Adrenal gland (tissue), 12 donors: Measurements from ENCODE around the gene LRRC36. TPM values are rescaled to one million over a fixed set of nuclear protein-coding genes. Genes with fewer than 3 reads are reported as not detected.
"Not testable (repeated sequence)": the region's sequence is repeated elsewhere in the genome, so short reads cannot be mapped to it uniquely, and the experiment has no call there.

Experiments
- DNase-seq, 7 donors: peaks; one replicate each; pipeline ENCODE4 v3.0.0-alpha.2; 2019 to 2020
- H3K27ac ChIP-seq, 5 donors: fragments of 200-600 bp; sonication (generic) in 4 of 5; 1 replicate in 3 of 5; 2 replicates in 2 of 5; pipeline versions ENCODE4 v1.5.1 to v1.8.0; 2016 to 2020; ENCODE audit warnings: mild to moderate bottlenecking in 1 of 5
- H3K27me3 ChIP-seq: fragments of 200-600 bp; 2 replicates; pipeline ENCODE4 v1.8.0; 2021
- H3K36me3 ChIP-seq, 2 donors: fragments of 200-600 bp; replicated peaks in 1 of 2; 1 replicate in 1 of 2; 2 replicates in 1 of 2; pipeline versions ENCODE4 v1.5.1 to v1.8.0; 2018 to 2022
- H3K4me1 ChIP-seq, 2 donors: fragments of 200-600 bp; replicated peaks in 1 of 2; 1 replicate in 1 of 2; 2 replicates in 1 of 2; pipeline versions ENCODE4 v1.5.1 to v1.8.0; 2018 to 2021
- H3K4me3 ChIP-seq, 4 donors: fragments of 200-600 bp; sonication (generic) in 3 of 4; one replicate each; pipeline ENCODE4 v1.5.1; 2016 to 2018
- H3K9me3 ChIP-seq, 3 donors: fragments of 200-600 bp; sonication (generic) in 1 of 3; replicated peaks in 1 of 3; 1 replicate in 2 of 3; 2 replicates in 1 of 3; pipeline versions ENCODE4 v1.5.1 to v1.8.0; 2016 to 2021
- CTCF ChIP-seq, 6 experiments: fragments of 450-650 bp in 4 of 6; fragments of 200-600 bp in 2 of 6; sonication (generic) in 1 of 6; IDR thresholded peaks; 1 replicate in 5 of 6; 2 replicates in 1 of 6; pipeline versions ENCODE4 v1.5.1 to v1.8.0; 2016 to 2021; ENCODE audit warnings: antibody characterized with exemption in 6 of 6, mild to moderate bottlenecking in 2 of 6, moderate library complexity in 1 of 6
- POLR2A ChIP-seq, 2 donors: fragments of 450-650 bp; IDR thresholded peaks; one replicate each; pipeline ENCODE4 v1.6.1; 2017; ENCODE audit warnings: antibody characterized with exemption in 2 of 2, mild to moderate bottlenecking in 2 of 2, moderate library complexity in 1 of 2
- WGBS, 4 donors: extraction: QIAGEN DNeasy Blood & Tissue Kit in 2 of 4; methylation state at CpG; one replicate each; pipeline versions ENCODE4 v1.1.5 to v1.1.7; 2013 to 2017; 5-methylcytosine and 5-hydroxymethylcytosine counted together
- intact Hi-C, 2 donors: fragments of 100-400 bp; cut with DNase I; formaldehyde crosslinking; loops; one replicate each; pipeline versions ENCODE4 v1.14.1 to v1.15.0; 2022 to 2023
- polyA plus RNA-seq, 3 donors: library from polyadenylated mRNA; stranded (reverse); fragments of 200-250 nt in 2 of 3; fragments of 350-450 nt in 1 of 3; fragmentation: Illumina TruSeq in 1 of 3; extraction: RNeasy Lipid Tissue Mini Kit (QIAGEN cat#74804) in 1 of 3; gene quantifications; one replicate each; pipeline ENCODE4 v1.2.3, GENCODE V29; 2013 to 2014
- total RNA-seq, 9 donors: library from RNA; depleted of rRNA in 4 of 9; stranded (reverse); fragments of >200 nt in 4 of 9; fragments of 120-200 nt in 1 of 9; fragmentation: NEBNext Ultra II Directional in 1 of 9; extraction: Animal tissue kit (Norgen Biotek cat#: 25700) in 1 of 9; gene quantifications; one replicate each; pipeline versions ENCODE4 v1.1.0 to v1.2.4, GENCODE V29; 2013 to 2023
- donor health status: healthy with polysubstance abuse.
- donor health status: Bipolar disorder and iron deficiency.
- donor health status: DM: yes; HTN: yes; CAD: no.
- donor health status: DM: no; HTN: no; CAD: no.
- donor health status: DM: no; HTN: no; CAD: no.
- donor health status: DM: yes; HTN: yes; CAD: no.

The LRRC36 gene
- total and polyA plus RNA-seq, 12 donors, result 0.15 to 4.7 (median 0.61) TPM; not detected in 5

GRCh38 chr16:67349172-67349571 lies 22.6 kb downstream of the LRRC36 start:
- no peak overlapping the region for H3K4me3 ChIP-seq
- H3K9me3 ChIP-seq, result no peaks in the 10 kb centered on the region
- intact Hi-C loops, result no loop called here
- H3K36me3 ChIP-seq, result no peaks in the 10 kb centered on the region
- H3K27me3 ChIP-seq, result no peaks in the 10 kb centered on the region
- no peak for DNase-seq
- no peak overlapping the region for H3K27ac ChIP-seq
- TF ChIP-seq POLR2A (IDR thresholded peaks at IDR 0.05), result no peak
- peak in 4 of 6 experiments; percentile 19 to 49 (median 30) for TF ChIP-seq CTCF (IDR thresholded peaks at IDR 0.05)
- no peaks in the 10 kb centered on the region for H3K4me1 ChIP-seq

- no peak overlapping the region for H3K27ac ChIP-seq
- DNase-seq, result no peak
- H3K4me1 ChIP-seq, result no peaks in the 10 kb centered on the region
- intact Hi-C loops, result no loop called here
- no peaks in the 10 kb centered on the region for H3K27me3 ChIP-seq
- WGBS, 4 donors, result 71 to 91% (median 86%) methylated on average over 1 of the region's 1 CpG
- no peaks in the 10 kb centered on the region for H3K36me3 ChIP-seq
- no peak overlapping the region for H3K4me3 ChIP-seq
- H3K9me3 ChIP-seq, result no peaks in the 10 kb centered on the region
- no peak for TF ChIP-seq CTCF (IDR thresholded peaks at IDR 0.05)
Observed at GRCh38 chr16:67350324-67350723, 23.7 kb downstream of the LRRC36 start.

GRCh38 chr16:67352463-67352862 lies 25.8 kb downstream of the LRRC36 start:
- H3K9me3 ChIP-seq, H3K4me3 ChIP-seq, H3K27ac ChIP-seq, intact Hi-C loops, H3K4me1 ChIP-seq, H3K27me3 ChIP-seq, H3K36me3 ChIP-seq, DNase-seq: not testable (repeated sequence)
- 91 to 98% (median 95%) methylated on average over 3 of the region's 3 CpGs for WGBS, 4 donors

- H3K36me3 ChIP-seq, result no peaks in the 10 kb centered on the region
- H3K4me1 ChIP-seq, result no peaks in the 10 kb centered on the region
- H3K27me3 ChIP-seq, result no peaks in the 10 kb centered on the region
- TF ChIP-seq CTCF (IDR thresholded peaks at IDR 0.05) (no peak), POLR2A (IDR thresholded peaks at IDR 0.05) (no peak)
- no peaks in the 10 kb centered on the region for H3K9me3 ChIP-seq
- DNase-seq, result no peak
- intact Hi-C loops, result no loop called here
- H3K27ac ChIP-seq, result no peak overlapping the region
- H3K4me3 ChIP-seq, result no peak overlapping the region
- WGBS, 4 donors, result 64 to 84% (median 74%) methylated on average over 3 of the region's 3 CpGs
Observed at GRCh38 chr16:67356396-67356795, 29.8 kb downstream of the LRRC36 start.

GRCh38 chr16:67357561-67357960 lies 30.9 kb downstream of the LRRC36 start:
- no peak for TF ChIP-seq CTCF (IDR thresholded peaks at IDR 0.05)
- no peak for TF ChIP-seq POLR2A (IDR thresholded peaks at IDR 0.05)
- no peaks in the 10 kb centered on the region for H3K9me3 ChIP-seq
- H3K27ac ChIP-seq, result no peak overlapping the region
- 59 to 82% (median 72%) methylated on average over 4 of the region's 4 CpGs for WGBS, 4 donors
- intact Hi-C loops, result no loop called here
- no peaks in the 10 kb centered on the region for H3K4me1 ChIP-seq
- H3K27me3 ChIP-seq, result no peaks in the 10 kb centered on the region
- no peak overlapping the region for H3K4me3 ChIP-seq
- H3K36me3 ChIP-seq, result no peaks in the 10 kb centered on the region
- no peak for DNase-seq

DNA sequence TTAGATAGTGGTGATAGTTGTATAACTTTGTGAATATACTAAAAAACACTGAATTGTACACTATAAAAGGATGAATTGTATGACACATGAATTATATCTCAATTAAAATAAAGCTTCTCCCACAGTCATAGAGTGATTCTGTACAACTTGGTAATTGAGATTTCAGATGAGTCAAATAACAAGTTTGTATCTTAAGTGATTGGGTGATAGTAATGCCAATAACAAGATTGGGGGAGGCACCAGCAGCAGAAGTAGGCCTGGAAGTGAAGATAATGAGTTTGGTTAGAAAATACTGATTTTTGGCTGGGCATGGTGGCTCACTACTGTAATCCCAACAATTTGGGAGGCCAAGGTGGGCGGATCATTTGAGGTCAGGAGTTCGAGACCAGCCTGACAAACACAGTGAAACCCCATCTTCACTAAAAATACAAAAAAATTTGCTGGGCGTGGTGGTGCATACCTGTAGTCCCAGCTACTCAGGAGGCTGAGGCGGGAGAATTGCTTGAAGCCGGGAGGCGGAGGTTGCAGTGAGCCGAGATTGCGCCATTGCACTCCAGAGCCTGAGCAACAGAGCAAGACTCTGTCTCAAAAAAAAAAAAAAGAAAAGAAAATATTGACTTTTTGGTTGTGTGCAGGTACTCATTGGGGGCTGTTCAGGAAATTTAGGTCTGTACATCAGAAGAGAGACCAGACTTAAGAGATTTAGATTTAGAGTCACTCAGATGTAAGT lies 33.1 kb downstream of the LRRC36 start:
- H3K27me3 ChIP-seq, H3K4me1 ChIP-seq, H3K27ac ChIP-seq, intact Hi-C loops, H3K4me3 ChIP-seq, H3K9me3 ChIP-seq, DNase-seq, H3K36me3 ChIP-seq: not testable (repeated sequence)
- WGBS, 4 donors, result 90 to 96% (median 95%) methylated on average over 8 of the region's 8 CpGs
